Liver (tissue), 3 donors: ENCODE results near the gene TACR1.

Source experiments
- CTCF ChIP-seq: fragments of 150-350 bp; IDR thresholded peaks from 2 replicates; pipeline ENCODE4 v1.5.1; 2017; ENCODE audit warnings: improper control_type of control experiment, low read depth, low read length; ENCODE audit not compliant: missing input control
- HNF4G ChIP-seq: IDR thresholded peaks from 2 replicates; pipeline ENCODE4 v1.6.1; 2016; ENCODE audit warnings: antibody characterized with exemption
- SP1 ChIP-seq: IDR thresholded peaks from 2 replicates; pipeline ENCODE4 v1.6.1; 2018; ENCODE audit warnings: antibody characterized with exemption, mild to moderate bottlenecking
- donor health status: healthy.
- donor health status: healthy.

- TF ChIP-seq SP1 (no peak), CTCF (no peak), HNF4G (no peak)
Measured at GRCh38 chr2:75094405-75094804, 104.9 kb downstream of the TACR1 start.
